GM06990 (cell line): ENCODE data around the gene PTMS.

ENCODE experiments used
- DNase-seq: peaks from one replicate; pipeline ENCODE4 v3.0.0-alpha.2; 2011; ENCODE audit not compliant: insufficient read length; ENCODE audit errors: extremely low read depth
- H3K27me3 ChIP-seq: replicated peaks from 2 replicates; pipeline ENCODE4 v1.6.0; 2011; ENCODE audit warnings: low read length; ENCODE audit not compliant: control insufficient read depth, insufficient read depth
- H3K36me3 ChIP-seq: 2 replicates; pipeline ENCODE4 v1.5.1; 2011; ENCODE audit warnings: low read length; ENCODE audit not compliant: control insufficient read depth, insufficient read depth
- H3K4me3 ChIP-seq: replicated peaks from 2 replicates; pipeline ENCODE4 v1.5.1; 2011; ENCODE audit warnings: low read depth, mild to moderate bottlenecking, control low read depth, low read length
- CTCF ChIP-seq: IDR thresholded peaks from 2 replicates; pipeline ENCODE4 v1.5.1; 2011; ENCODE audit warnings: low read length, control low read depth, mild to moderate bottlenecking, inconsistent platforms; ENCODE audit not compliant: insufficient read depth, poor library complexity, severe bottlenecking

Gene PTMS

GRCh38 chr12:6750506-6750905, 15.7 kb upstream of the PTMS start:
- no peak overlapping the region for H3K4me3 ChIP-seq
- no peak for TF ChIP-seq CTCF
- peaks cover 24% of the 10 kb centered on the region for H3K36me3 ChIP-seq
- H3K27me3 ChIP-seq, result no peaks in the 10 kb centered on the region
- no peak for DNase-seq

- TF ChIP-seq CTCF, result no peak
- H3K27me3 ChIP-seq, result no peaks in the 10 kb centered on the region
- peak overlapping the region; percentile 90 for H3K4me3 ChIP-seq
- no peak for DNase-seq
- H3K36me3 ChIP-seq, result peaks cover 24% of the 10 kb centered on the region
These were observed 14.4 kb upstream of the PTMS start for GRCh38 chr12:6751767-6752166.

GRCh38 chr12:6752167-6752920, 13.8 kb upstream of the PTMS start:
- Histone ChIP-seq H3K27me3 (no peaks in the 10 kb centered on the region), H3K4me3 (peak overlapping the region; percentile 90), H3K36me3 (peaks cover 21% of the 10 kb centered on the region)
- no peak for DNase-seq
- TF ChIP-seq CTCF, result no peak

GRCh38 chr12:6752921-6753771, 13.0 kb upstream of the PTMS start, which contains the start of gene MLF2:
MLF2 (minus strand) TSS chr12:6753141; CDS start chr12:6752334, 807 bp downstream.
- no peaks in the 10 kb centered on the region for H3K27me3 ChIP-seq
- peak; percentile 96 for DNase-seq
- H3K4me3 ChIP-seq, result peak within 1 kb of the TSS; percentile 90
- TF ChIP-seq CTCF, result no peak
- H3K36me3 ChIP-seq, result peaks cover 21% of the 10 kb centered on the region

- Histone ChIP-seq H3K27me3 (no peaks in the 10 kb centered on the region), H3K4me3 (no peak overlapping the region), H3K36me3 (peaks cover 17% of the 10 kb centered on the region)
- TF ChIP-seq CTCF, result peak; percentile 93
- no peak for DNase-seq
These were observed 12.3 kb upstream of the PTMS start for GRCh38 chr12:6753772-6754356.
